ENCODE data around the gene R3HDM2. TPM values are rescaled to one million over a fixed set of nuclear protein-coding genes. Genes with fewer than 3 reads are reported as not detected.
A peak's percentile ranks its signal among the peaks of the same experiment; 100 is the strongest.

The R3HDM2 gene
- total and polyA plus RNA-seq, 2 of the 13 experiments (the other 11 are each of a cell fraction or from before 2014, with no cell fraction given), result 11.1 to 23.5 TPM

- Histone ChIP-seq H3K9ac (ENCODE audit: insufficient read depth, low read depth, low read length) (no peak overlapping the region), H3K4me3 (replicated peaks in 1 of 3; ENCODE audit: insufficient read depth in 1 of 3, low read depth in 2 of 3, low read length in 3 of 3) (0 out of 6 replicates have a peak overlapping the region, but pooled peaks of 1 of the 3 experiments have one; percentile 3), H3K27ac (ENCODE audit: extremely low read length, insufficient read depth, low read length) (no peak overlapping the region), H3K4me1 (ENCODE audit: insufficient read depth, low read length) (peaks cover 81% of the 10 kb centered on the region), H2AFZ (ENCODE audit: low read length) (no peak overlapping the region), H4K20me1 (ENCODE audit: insufficient read depth, low read length) (no peaks in the 10 kb centered on the region), H3K27me3 (ENCODE audit: control insufficient read depth in 1 of 2, insufficient read depth in 2 of 2, low read length in 2 of 2) (no peaks in the 10 kb centered on the region; a peak in 1 of 5 replicates), H3K79me2 (ENCODE audit: insufficient read depth, low read length) (peaks cover 15% of the 10 kb centered on the region), H3K4me2 (ENCODE audit: low read depth, low read length) (peak overlapping the region; percentile 80), H3K36me3 (replicated peaks in 1 of 2; ENCODE audit: control insufficient read depth in 1 of 2, insufficient read depth in 2 of 2, low read length in 2 of 2) (no peaks in the 10 kb centered on the region), H3K9me3 (ENCODE audit: low read length) (no peaks in the 10 kb centered on the region)
- DNase-seq (ENCODE audit: low spot score) (peak; percentile 73), ATAC-seq (peak; percentile 29), FAIRE-seq (peak; percentile 83)
- ChIA-PET POLR2A (interaction anchor here (0.8 to 6.4 kb wide), 9 partner anchors 11 to 145 kb away, joined by 3 to 99 read pairs (median 7); partner anchors contain the start of genes INHBC and R3HDM2), CTCF (ENCODE audit: low intra/inter-chr PET ratio, low total read pairs) (interaction anchor here (0.8 to 6.1 kb wide), 2 partner anchors 85 to 145 kb away, joined by 4 to 66 read pairs; no protein-coding TSS in a partner anchor)
- BruUV-seq (replicated peaks), result no TSS peak
- intact Hi-C loops (cut with micrococcal nuclease; ENCODE audit: unreplicated experiment), result loop anchor here (1.0 to 10.0 kb wide), 5 partner anchors 18 to 698 kb away; partner anchors contain the start of gene PRIM1
- in situ Hi-C loops (cut with HindIII; ENCODE audit: extremely low pct_ligation_motif_present, low pct_unique_long_range_greater_than_20kb), result loop anchor here (5.0 kb wide), 1 partner anchor 146 kb away; no protein-coding TSS in a partner anchor
- 24% methylated on average over 4 of the region's 7 CpGs for WGBS (ENCODE audit: low lambda C conversion rate)
- TF ChIP-seq NCOA5 (CRISPR knock-in tag; IDR thresholded peaks at IDR 0.05) (no peak), SMAD1 (CRISPR knock-in tag; IDR thresholded peaks at IDR 0.05; ENCODE audit: borderline replicate concordance, low read depth) (0 out of 2 replicates have a peak, but pooled peaks have one; percentile 61), GATAD2A (CRISPR knock-in tag; IDR thresholded peaks at IDR 0.05) (0 out of 2 replicates have a peak, but pooled peaks have one; percentile 20), CBX5 (CRISPR knock-in tag; IDR thresholded peaks at IDR 0.05; ENCODE audit: borderline replicate concordance) (peak; percentile 39; the same call in 1 of the 2 replicates), SAP130 (CRISPR knock-in tag; IDR thresholded peaks at IDR 0.05; ENCODE audit: low read depth) (peak; percentile 47; the same call in 1 of the 2 replicates), MYNN (CRISPR knock-in tag; IDR thresholded peaks at IDR 0.05; ENCODE audit: low read depth) (no peak), E2F2 (CRISPR knock-in tag; IDR thresholded peaks at IDR 0.05; ENCODE audit: borderline replicate concordance) (no peak), ZNF331 (CRISPR knock-in tag; IDR thresholded peaks at IDR 0.05) (peak; percentile 34; the same call in 1 of the 2 replicates), CTCF (CRISPR knock-in tag; IDR thresholded peaks at IDR 0.05) (peak; percentile 98), FOSL2 (CRISPR knock-in tag; IDR thresholded peaks at IDR 0.05) (0 out of 2 replicates have a peak, but pooled peaks have one; percentile 11), FLYWCH1 (CRISPR knock-in tag; IDR thresholded peaks at IDR 0.05) (no peak), BORCS8-MEF2B (CRISPR knock-in tag; IDR thresholded peaks at IDR 0.05) (no peak), RERE (CRISPR knock-in tag; IDR thresholded peaks at IDR 0.05; ENCODE audit: low read depth) (no peak), MBD4 (IDR thresholded peaks at IDR 0.05; ENCODE audit: borderline replicate concordance, low read length) (no peak), FOXA3 (CRISPR knock-in tag; IDR thresholded peaks at IDR 0.05) (peak; percentile 30; the same call in 1 of the 2 replicates), JARID2 (CRISPR knock-in tag; IDR thresholded peaks at IDR 0.05; ENCODE audit: insufficient replicate concordance) (no peak)
Observed at GRCh38 chr12:57452937-57453509, 22.2 kb upstream of the R3HDM2 start.
